ENCODE results near the gene NCBP3.

The NCBP3 gene

GRCh38 chr17:3892095-3892998 is 46.3 kb upstream of the NCBP3 start (continued):
- TF ChIP-seq, protein P1, sequence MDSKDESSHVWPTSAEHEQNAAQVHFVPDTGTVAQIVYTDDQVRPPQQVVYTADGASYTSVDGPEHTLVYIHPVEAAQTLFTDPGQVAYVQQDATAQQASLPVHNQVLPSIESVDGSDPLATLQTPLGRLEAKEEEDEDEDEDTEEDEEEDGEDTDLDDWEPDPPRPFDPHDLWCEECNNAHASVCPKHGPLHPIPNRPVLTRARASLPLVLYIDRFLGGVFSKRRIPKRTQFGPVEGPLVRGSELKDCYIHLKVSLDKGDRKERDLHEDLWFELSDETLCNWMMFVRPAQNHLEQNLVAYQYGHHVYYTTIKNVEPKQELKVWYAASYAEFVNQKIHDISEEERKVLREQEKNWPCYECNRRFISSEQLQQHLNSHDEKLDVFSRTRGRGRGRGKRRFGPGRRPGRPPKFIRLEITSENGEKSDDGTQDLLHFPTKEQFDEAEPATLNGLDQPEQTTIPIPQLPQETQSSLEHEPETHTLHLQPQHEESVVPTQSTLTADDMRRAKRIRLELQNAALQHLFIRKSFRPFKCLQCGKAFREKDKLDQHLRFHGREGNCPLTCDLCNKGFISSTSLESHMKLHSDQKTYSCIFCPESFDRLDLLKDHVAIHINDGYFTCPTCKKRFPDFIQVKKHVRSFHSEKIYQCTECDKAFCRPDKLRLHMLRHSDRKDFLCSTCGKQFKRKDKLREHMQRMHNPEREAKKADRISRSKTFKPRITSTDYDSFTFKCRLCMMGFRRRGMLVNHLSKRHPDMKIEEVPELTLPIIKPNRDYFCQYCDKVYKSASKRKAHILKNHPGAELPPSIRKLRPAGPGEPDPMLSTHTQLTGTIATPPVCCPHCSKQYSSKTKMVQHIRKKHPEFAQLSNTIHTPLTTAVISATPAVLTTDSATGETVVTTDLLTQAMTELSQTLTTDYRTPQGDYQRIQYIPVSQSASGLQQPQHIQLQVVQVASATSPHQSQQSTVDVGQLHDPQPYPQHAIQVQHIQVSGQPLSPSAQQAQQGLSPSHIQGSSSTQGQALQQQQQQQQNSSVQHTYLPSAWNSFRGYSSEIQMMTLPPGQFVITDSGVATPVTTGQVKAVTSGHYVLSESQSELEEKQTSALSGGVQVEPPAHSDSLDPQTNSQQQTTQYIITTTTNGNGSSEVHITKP (tag by site-specific recombination; IDR thresholded peaks at IDR 0.05), result peak; percentile 57; the same call in 1 of the 2 replicates
- TF ChIP-seq ZNF645 (tag by site-specific recombination; IDR thresholded peaks at IDR 0.05) (peak; percentile 78; the same call in 1 of the 2 replicates), ZNF274 (IDR thresholded peaks at IDR 0.05; ENCODE audit: low read length) (no peak), ZNF274 (tag by site-specific recombination; IDR thresholded peaks at IDR 0.05; ENCODE audit: borderline replicate concordance) (no peak), PRDM4 (tag by site-specific recombination; IDR thresholded peaks at IDR 0.05) (no peak), ZNF24 (tag by site-specific recombination; IDR thresholded peaks at IDR 0.05) (no peak; the same call in 1 of the 2 replicates), KLF1 (tag by site-specific recombination; IDR thresholded peaks at IDR 0.05) (peak; percentile 98), MYNN (tag by site-specific recombination; IDR thresholded peaks at IDR 0.05; ENCODE audit: borderline replicate concordance) (0 out of 2 replicates have a peak, but pooled peaks have one; percentile 13), ZNF626 (tag by site-specific recombination; IDR thresholded peaks at IDR 0.05) (no peak), IKZF3 (tag by site-specific recombination; IDR thresholded peaks at IDR 0.05) (no peak), SALL2 (tag by site-specific recombination; IDR thresholded peaks at IDR 0.05; ENCODE audit: borderline replicate concordance) (no peak), ZBTB21 (tag by site-specific recombination; IDR thresholded peaks at IDR 0.05) (no peak), YY1 (tag by site-specific recombination; IDR thresholded peaks at IDR 0.05) (no peak), ZNF658 (tag by site-specific recombination; IDR thresholded peaks at IDR 0.05) (no peak), ZNF10 (tag by site-specific recombination; IDR thresholded peaks at IDR 0.05) (no peak), PRDM1 (tag by site-specific recombination; IDR thresholded peaks at IDR 0.05) (no peak), ZNF518A (tag by site-specific recombination; conservative IDR thresholded peaks at IDR 0.05; ENCODE audit: low read depth) (no peak), ZNF2 (tag by site-specific recombination; IDR thresholded peaks at IDR 0.05) (peak; percentile 47; the same call in 1 of the 2 replicates), ZBTB7A (tag by site-specific recombination; IDR thresholded peaks at IDR 0.05; ENCODE audit: low read depth) (peak; percentile 33; the same call in 1 of the 2 replicates), SCRT1 (tag by site-specific recombination; IDR thresholded peaks at IDR 0.05; ENCODE audit: borderline replicate concordance) (no peak), ZNF837 (tag by site-specific recombination; IDR thresholded peaks at IDR 0.05) (no peak)
- TF ChIP-seq, protein P2, sequence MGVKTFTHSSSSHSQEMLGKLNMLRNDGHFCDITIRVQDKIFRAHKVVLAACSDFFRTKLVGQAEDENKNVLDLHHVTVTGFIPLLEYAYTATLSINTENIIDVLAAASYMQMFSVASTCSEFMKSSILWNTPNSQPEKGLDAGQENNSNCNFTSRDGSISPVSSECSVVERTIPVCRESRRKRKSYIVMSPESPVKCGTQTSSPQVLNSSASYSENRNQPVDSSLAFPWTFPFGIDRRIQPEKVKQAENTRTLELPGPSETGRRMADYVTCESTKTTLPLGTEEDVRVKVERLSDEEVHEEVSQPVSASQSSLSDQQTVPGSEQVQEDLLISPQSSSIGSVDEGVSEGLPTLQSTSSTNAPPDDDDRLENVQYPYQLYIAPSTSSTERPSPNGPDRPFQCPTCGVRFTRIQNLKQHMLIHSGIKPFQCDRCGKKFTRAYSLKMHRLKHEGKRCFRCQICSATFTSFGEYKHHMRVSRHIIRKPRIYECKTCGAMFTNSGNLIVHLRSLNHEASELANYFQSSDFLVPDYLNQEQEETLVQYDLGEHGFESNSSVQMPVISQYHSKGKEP (tag by site-specific recombination; IDR thresholded peaks at IDR 0.05), result no peak
- TF ChIP-seq, protein P3, sequence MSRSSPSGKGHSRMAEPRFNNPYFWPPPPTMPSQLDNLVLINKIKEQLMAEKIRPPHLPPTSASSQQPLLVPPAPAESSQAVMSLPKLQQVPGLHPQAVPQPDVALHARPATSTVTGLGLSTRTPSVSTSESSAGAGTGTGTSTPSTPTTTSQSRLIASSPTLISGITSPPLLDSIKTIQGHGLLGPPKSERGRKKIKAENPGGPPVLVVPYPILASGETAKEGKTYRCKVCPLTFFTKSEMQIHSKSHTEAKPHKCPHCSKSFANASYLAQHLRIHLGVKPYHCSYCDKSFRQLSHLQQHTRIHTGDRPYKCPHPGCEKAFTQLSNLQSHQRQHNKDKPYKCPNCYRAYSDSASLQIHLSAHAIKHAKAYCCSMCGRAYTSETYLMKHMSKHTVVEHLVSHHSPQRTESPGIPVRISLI (tag by site-specific recombination; IDR thresholded peaks at IDR 0.05), result no peak

All from HEK293 (cell line).